Measurements from ENCODE around the gene CNTN4. TPM values are rescaled to one million over a fixed set of nuclear protein-coding genes. Genes with fewer than 3 reads are reported as not detected.

The CNTN4 gene
- total RNA-seq, 3 donors from 2014 or later = 6.6 to 16.7 (median 16.7) TPM

DNA sequence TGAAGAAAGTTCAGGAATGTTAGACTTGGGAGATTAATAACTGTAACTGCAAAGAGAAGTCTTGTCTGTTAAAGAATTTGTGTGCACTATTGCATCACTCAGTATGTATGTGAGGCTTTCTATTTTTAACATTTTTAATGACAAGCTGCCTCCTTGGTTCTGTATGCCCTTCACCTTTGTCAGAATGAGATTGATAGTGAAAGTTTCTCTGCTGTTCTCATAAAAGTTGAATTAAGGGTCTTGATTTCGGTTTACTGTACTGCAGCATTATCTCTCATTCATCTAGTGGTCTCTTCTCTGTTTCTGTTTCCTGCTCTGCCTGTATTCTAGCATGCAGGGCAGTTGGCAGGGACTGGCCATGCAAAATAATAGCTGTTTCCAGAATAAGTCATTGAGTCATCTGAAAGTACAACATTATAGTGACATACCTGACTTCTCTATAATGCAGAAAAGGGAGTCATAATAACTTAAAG lies 556.6 kb downstream of the CNTN4 start:
- Histone ChIP-seq H3K4me3 (no peak overlapping the region), H3K27me3 (no peaks in the 10 kb centered on the region), H3K9me3 (no peaks in the 10 kb centered on the region), H3K36me3 (no peaks in the 10 kb centered on the region), H3K4me1 (no peaks in the 10 kb centered on the region), H3K27ac (no peak overlapping the region)
- no peak for DNase-seq (ENCODE audit: low spot score in 2 of 2)
- intact Hi-C loops (cut with DNase I; ENCODE audit: low total_unique reads) = no loop called here
- TF ChIP-seq POLR2AphosphoS5 (IDR thresholded peaks at IDR 0.05) = no peak
- TF ChIP-seq, protein P1, sequence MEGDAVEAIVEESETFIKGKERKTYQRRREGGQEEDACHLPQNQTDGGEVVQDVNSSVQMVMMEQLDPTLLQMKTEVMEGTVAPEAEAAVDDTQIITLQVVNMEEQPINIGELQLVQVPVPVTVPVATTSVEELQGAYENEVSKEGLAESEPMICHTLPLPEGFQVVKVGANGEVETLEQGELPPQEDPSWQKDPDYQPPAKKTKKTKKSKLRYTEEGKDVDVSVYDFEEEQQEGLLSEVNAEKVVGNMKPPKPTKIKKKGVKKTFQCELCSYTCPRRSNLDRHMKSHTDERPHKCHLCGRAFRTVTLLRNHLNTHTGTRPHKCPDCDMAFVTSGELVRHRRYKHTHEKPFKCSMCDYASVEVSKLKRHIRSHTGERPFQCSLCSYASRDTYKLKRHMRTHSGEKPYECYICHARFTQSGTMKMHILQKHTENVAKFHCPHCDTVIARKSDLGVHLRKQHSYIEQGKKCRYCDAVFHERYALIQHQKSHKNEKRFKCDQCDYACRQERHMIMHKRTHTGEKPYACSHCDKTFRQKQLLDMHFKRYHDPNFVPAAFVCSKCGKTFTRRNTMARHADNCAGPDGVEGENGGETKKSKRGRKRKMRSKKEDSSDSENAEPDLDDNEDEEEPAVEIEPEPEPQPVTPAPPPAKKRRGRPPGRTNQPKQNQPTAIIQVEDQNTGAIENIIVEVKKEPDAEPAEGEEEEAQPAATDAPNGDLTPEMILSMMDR (IDR thresholded peaks at IDR 0.05) = no peak
- TF ChIP-seq POLR2A (IDR thresholded peaks at IDR 0.05) = no peak

DNA sequence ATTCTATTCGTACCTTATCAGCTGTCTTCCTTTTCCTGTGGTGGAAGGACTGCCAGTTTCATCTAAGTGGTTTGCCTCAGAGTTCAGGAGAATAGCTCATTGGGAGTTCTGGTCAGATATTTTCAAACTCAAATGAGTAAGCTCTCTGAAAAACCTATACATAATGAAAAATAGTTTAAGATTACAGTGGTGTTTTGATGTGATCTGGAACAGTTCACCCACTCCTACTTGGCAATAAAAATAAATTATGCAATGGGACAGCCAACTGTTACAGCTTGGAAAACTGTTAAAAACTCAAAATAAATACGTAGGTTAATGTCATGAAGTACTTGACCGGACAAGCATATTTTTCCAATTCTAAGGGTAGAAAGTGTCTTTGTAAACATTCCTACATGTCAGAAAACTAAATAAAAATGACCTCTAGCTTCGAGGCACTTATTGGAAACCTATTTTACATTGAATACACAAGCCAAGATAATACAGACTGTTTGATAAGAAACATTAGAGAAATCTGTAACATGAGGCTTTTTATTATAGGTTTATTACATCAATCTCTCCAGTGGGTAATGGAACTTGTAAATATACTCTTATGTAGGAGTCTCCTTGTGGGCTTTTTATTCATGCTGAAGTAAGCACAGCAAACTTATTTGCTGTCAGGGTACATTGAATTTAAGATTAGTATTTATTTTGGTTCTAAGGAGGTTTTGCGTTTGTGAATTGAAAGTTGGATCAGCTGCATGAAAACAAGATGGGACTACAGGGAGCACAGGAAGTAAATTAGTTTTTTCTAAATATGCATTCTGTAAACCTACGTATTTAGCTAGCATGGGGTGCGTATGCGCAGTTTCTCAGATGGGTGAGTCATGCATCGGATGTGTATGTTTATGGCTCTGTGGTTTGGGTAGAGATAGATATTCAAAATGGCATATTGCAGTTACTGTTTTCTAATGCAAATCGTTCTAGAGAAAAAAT lies 558.4 kb downstream of the CNTN4 start:
- TF ChIP-seq, protein P1 (IDR thresholded peaks at IDR 0.05) = no peak
- TF ChIP-seq POLR2AphosphoS5 (IDR thresholded peaks at IDR 0.05) = no peak
- no peak for TF ChIP-seq POLR2A (IDR thresholded peaks at IDR 0.05)
- no peaks in the 10 kb centered on the region for H3K4me1 ChIP-seq
- no peaks in the 10 kb centered on the region for H3K27me3 ChIP-seq
- H3K9me3 ChIP-seq = no peaks in the 10 kb centered on the region
- no peak overlapping the region for H3K4me3 ChIP-seq
- intact Hi-C loops (cut with DNase I; ENCODE audit: low total_unique reads) = no loop called here
- no peak for DNase-seq (ENCODE audit: low spot score in 2 of 2)
- no peaks in the 10 kb centered on the region for H3K36me3 ChIP-seq
- no peak overlapping the region for H3K27ac ChIP-seq

DNA sequence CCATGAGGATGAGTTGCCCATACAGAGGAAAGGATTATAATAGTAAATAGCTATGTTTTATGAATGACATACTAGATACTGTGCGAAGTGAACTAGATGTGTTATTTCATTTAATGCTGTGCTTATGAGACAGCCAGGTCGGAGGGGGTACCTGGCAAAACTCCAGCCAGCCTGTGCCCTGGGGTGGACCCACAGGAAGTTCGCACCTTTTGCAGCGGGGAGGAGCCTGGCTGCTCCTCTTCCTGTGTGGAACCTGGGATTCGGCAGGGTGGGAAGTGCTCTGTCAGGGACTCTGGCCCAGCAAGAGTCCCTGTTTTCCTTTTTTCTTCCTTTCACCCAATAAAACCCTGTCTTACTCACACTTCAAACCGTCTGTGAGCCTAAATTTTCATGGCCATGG lies 559.3 kb downstream of the CNTN4 start:
- TF ChIP-seq POLR2AphosphoS5 (IDR thresholded peaks at IDR 0.05) (no peak), POLR2A (IDR thresholded peaks at IDR 0.05) (no peak)
- TF ChIP-seq, protein P1 (IDR thresholded peaks at IDR 0.05) = no peak
- DNase-seq (ENCODE audit: low spot score in 2 of 2) = no peak
- H3K4me3 ChIP-seq = no peak overlapping the region
- H3K36me3 ChIP-seq = no peaks in the 10 kb centered on the region
- H3K9me3 ChIP-seq = no peaks in the 10 kb centered on the region
- intact Hi-C loops (cut with DNase I; ENCODE audit: low total_unique reads) = no loop called here
- H3K27me3 ChIP-seq = no peaks in the 10 kb centered on the region
- H3K4me1 ChIP-seq = no peaks in the 10 kb centered on the region
- H3K27ac ChIP-seq = no peak overlapping the region

DNA sequence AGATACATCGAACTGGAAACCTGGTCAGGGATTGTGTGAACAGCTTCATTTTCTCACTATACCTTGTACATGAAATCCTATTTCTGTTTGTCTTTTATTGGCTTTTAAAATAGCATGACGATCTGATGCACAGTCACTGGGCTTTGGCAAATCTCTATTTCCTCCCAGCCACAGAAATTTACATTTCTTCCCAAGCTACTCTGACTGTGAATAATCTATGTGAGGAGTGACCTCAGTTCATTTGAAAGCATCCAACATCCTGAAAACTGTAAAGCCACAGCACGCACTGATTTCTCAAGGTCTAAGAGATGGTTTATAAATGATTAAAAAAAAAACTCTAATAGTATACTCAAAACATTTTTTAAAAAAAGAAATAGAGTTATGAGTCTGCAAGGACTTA lies 561.2 kb downstream of the CNTN4 start:
- no peaks in the 10 kb centered on the region for H3K27me3 ChIP-seq
- H3K9me3 ChIP-seq = no peaks in the 10 kb centered on the region
- H3K4me1 ChIP-seq = no peaks in the 10 kb centered on the region
- no peak overlapping the region for H3K27ac ChIP-seq
- no peaks in the 10 kb centered on the region for H3K36me3 ChIP-seq
- DNase-seq (ENCODE audit: low spot score in 2 of 2) = no peak
- TF ChIP-seq POLR2AphosphoS5 (IDR thresholded peaks at IDR 0.05) = no peak
- TF ChIP-seq, protein P1 (IDR thresholded peaks at IDR 0.05) = no peak
- no peak for TF ChIP-seq POLR2A (IDR thresholded peaks at IDR 0.05)
- intact Hi-C loops (cut with DNase I; ENCODE audit: low total_unique reads) = no loop called here
- H3K4me3 ChIP-seq = no peak overlapping the region

DNA sequence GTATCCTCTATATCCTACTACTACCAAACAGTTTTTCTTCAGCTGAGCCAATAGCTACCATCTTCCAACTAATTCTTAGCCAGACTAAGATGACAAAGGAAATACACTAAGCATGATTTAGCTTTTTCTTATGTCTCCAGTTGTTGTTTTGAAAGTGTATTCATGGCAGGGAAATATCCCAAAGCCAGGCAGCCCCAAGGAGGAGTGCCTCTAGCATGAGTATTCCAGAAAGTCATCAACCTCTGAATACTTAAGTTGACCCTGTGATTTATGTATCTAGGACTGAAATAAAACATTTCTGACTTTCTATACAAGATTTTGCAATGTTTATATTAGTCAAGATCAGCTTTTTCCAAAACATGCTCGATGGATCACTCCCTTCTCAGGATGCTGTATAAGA lies 562.4 kb downstream of the CNTN4 start:
- no peaks in the 10 kb centered on the region for H3K9me3 ChIP-seq
- intact Hi-C loops (cut with DNase I; ENCODE audit: low total_unique reads) = no loop called here
- H3K27ac ChIP-seq = no peak overlapping the region
- no peaks in the 10 kb centered on the region for H3K4me1 ChIP-seq
- no peaks in the 10 kb centered on the region for H3K27me3 ChIP-seq
- H3K4me3 ChIP-seq = no peak overlapping the region
- no peaks in the 10 kb centered on the region for H3K36me3 ChIP-seq
- DNase-seq (ENCODE audit: low spot score in 2 of 2) = no peak
- TF ChIP-seq, protein P1 (IDR thresholded peaks at IDR 0.05) = no peak
- no peak for TF ChIP-seq POLR2AphosphoS5 (IDR thresholded peaks at IDR 0.05)
- TF ChIP-seq POLR2A (IDR thresholded peaks at IDR 0.05) = no peak

Data from breast epithelium (tissue), 4 donors.